CD4-positive, alpha-beta T cell treated with Interferon alpha-2 for 1 hour (primary cell): ENCODE results near the gene POU3F1.

Experiments
- DNase-seq, 2 donors: peaks; one replicate each; pipeline ENCODE4 v3.0.0-alpha.2; 2020 to 2022

The POU3F1 gene

DNA sequence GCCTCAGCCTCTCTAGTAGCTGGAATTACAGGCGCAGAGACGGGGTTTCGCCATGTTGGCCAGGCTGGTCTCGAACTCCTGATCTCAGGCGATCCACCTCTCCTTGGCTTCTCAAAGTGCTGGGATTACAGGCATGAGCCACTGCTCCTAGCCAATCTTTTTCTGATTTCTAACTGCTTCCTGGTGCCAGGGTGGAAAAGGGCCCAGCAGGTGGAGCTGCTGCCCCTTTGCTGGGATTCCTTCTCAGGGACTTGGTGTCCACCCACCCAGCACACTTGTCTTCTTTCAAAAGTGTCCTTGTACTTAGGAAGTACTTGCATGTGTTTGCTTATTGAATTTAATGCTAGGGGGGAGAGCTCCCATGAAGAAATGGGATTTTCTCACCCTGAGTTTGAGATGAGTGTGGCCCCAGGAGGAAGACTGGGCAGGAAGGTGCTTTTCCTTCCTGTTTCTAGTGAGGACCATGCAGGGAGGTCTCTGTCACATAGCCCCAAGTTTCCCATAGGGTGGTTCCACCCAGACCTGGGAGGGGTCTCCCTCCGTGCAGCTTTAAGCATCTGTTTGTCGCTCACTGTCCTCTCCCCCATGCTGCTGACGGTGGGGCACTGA lies 19.9 kb downstream of the POU3F1 start:
- DNase-seq = peak in 1 of 2 donors; percentile 39

DNA sequence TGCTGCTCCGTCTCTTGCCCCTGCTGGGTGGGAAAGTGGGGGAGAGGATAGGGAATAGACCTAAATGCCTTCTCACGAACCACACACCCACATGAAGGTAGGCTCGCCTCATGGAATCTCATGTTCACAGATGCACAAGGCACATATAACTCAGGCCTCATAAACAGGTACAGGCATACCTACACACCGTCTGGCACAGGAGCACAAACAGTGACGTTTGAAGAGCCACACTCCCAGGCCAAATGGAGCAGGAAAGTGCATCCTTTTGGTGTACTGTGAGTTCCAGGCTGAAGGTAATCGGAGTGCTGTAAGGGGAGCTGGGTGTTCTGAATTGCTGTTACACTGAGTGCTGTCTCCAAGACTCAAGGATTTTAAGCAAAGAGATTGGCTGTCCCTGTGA lies 20.9 kb downstream of the POU3F1 start:
- no peak for DNase-seq

DNA sequence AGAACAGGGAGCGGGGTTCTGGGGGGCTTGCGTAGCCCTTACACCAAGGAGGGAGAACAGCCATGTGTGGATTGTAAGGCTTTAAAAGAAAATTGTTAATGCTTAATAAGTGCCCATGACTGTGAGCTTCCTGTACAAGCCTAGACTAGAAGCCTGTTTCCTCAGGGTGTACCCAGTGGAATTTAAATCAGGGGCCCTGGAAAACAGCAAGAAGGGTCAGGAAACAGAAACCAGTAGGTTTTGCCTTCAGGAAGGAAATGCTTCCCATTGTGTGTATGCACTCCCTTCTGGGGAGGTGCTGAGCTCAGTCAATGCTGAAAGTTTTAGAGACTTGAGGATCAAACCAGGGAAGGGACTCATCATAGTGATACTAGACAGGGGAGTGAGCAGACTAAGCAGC lies 21.4 kb downstream of the POU3F1 start:
- DNase-seq = no peak

DNA sequence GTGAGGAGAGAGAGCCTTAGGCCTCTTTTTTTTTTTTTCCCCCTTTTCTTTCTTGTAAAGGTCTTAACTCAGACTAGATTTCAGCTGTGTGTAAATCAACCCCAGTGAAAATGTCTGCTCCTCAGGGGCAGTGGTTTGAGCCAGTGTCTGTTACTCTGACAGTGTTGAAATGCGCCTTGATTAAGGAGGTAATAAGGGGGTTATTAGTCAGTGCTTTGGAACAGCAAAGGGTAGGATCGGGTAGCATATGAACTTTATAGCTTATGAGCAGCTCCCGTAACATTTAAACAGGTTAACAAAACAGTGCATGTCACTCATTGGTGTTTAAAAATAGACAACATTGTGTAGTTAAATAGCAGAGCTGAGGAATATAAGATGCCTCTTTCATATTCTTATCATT lies 23.8 kb downstream of the POU3F1 start:
- DNase-seq = no peak

DNA sequence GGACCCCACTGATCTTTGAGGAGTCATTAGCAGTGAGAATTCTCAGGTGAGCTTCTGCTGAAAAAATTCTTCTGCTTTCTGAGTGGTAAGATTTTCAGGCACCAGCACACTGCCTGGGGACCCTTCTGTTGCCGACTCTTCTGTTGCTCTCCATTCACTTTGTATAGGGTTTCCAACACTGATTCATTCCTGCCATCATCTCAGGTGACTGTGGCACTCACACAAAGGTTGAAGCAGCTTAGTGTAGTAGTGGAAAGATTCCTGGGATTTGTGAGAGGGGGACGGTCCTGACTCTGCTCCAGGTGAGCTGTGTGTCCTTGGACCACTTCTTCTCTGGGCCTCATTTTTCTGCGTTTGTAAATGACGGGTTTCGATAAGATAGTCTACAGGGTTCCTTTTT lies 24.6 kb downstream of the POU3F1 start:
- no peak for DNase-seq

DNA sequence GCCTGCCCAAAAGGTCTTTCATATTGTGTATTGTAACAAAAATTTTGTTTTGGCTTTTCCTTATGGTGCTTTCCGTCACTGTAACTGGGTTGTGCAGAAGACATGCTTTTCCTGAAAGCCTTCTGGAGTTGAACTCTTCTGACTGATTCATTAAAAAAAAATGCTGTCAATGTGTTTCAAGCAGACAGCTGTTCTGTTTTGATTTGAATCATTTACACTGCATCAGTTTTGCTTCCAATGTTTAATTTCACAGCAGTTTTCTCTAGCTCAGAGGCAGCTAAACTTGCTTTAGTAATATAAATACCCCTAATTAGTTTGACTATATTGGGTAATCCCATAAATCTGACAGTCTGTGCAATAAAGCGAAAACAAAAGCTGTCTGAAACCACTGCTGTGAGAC lies 26.2 kb downstream of the POU3F1 start:
- DNase-seq = no peak

DNA sequence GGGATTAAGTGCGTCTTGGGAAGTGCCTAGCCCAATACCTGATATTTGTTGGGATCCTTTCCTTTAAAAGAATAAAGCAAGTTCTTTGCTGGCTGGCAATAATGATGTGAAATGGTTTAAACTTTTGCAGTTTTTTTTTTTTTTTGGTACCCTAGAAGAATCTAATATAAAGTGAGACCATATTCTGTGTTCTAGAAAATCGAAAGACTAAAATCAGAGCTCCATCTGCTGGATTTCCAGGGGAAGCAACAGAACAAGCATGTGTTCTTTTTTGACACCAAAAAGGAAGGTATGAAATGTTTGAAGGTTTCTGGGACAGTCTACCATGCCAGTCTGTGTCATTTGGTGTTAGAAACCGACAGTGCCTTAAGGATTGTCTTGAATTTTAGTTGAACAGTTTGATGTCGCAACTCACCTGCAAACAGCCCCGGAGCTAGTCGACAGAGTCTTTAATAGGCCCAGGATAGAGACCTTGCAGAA lies 27.7 kb downstream of the POU3F1 start:
- DNase-seq = peak in 1 of 2 donors; percentile 61

DNA sequence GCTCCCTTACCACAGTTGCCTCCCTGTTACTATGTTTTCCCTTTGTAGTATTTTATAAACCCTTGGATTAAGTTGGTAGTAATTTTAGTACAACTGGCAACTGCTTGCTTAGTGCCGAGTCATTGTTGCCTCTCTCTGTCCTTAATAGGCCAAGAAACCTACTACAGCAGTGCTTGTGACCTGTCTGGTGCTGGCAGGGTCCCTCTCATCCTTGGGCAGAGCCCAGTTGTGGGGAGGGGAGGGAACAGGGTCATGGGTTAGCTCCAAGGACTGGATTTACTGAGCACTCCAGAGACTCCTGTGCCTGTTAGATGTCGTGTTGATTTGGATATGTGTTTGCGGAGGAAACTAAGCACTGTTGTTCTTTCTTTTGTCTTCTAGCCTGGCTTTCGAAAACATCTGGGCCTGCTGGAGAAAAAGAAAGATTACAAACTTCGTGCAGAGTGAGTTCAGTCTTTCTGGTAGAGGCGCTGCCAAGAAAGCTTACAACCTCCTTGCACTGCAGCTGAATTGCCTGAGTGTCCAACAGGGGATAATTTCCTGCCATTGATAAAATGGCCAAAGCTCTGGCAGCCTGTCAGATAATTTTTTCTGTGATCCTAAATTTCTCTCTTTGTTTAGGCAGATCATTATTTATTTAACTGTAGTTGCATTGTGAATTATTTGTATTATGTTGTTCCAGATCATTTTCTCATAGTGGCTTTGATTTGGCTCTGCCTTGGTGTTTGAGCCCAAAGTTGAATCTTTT lies 30.4 kb downstream of the POU3F1 start:
- DNase-seq = no peak

DNA sequence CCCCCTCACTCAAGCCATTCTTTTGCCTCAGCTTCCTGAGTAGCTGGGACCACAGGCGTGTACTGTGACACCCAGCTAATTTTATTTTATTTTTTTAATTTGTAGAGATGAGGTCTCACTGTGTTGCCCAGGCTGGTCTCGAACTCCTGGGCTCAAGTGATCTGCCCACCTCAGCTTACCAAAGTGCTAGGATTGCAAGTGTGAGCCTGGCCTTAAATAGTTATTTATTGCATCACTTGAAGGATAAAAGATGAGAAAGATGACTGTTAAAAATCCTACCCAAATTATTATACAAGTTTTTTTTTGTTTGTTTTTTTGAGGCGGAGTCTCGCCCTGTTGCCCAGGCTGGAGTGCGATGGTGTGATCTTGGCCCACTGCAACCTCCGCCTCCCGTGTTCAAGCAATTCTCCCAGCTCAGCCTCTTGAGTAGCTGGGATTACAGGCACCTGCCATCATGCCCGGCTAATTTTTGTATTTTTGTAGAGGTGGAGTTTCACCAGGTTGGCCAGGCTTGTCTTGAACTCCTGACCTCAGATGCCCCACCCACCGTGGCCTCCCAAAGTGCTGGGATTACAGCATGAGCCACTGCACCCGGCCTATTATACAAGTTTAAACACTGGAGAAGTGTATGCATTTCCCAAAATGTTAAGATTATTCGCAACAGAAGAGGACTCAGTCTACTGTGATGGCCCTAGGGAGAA lies 31.7 kb downstream of the POU3F1 start:
- DNase-seq = no peak

DNA sequence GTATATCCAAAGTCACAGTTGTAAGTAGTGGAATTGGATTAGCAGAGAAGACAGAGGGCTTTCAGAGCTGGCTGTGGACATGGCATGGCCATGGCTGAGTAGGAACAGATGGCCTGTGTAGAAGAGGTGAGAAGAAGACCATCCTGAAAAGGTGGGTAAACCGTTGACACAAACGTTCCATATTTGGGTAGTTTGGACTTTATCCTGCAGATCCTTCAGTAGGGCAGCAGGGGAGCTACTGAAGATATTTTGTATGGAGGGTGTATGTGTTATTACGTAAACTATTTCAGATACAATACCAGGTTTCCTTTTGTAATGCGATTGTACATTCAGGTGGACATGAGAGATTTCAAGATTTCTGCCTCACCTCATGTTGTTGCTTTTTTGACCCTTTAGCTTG lies 32.4 kb downstream of the POU3F1 start:
- DNase-seq = no peak

DNA sequence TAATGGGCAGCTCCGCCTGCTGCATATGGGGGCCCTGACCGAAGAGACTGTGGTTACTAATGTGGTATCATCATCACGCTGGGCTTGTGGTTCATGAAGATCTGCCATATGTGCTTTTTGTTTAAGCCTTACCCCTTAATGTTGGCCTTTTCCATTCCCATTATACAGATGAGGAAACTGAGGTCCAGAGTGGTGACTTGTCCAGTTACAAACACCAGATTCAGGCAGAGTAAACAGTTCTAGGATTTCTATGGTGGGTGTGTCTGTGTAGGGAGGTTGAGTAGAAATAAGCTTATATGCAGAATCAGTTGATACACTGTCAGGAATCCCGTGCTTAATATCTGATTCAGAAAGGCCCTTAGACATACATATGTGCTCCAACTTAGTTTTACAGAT lies 33.4 kb downstream of the POU3F1 start:
- DNase-seq = no peak

DNA sequence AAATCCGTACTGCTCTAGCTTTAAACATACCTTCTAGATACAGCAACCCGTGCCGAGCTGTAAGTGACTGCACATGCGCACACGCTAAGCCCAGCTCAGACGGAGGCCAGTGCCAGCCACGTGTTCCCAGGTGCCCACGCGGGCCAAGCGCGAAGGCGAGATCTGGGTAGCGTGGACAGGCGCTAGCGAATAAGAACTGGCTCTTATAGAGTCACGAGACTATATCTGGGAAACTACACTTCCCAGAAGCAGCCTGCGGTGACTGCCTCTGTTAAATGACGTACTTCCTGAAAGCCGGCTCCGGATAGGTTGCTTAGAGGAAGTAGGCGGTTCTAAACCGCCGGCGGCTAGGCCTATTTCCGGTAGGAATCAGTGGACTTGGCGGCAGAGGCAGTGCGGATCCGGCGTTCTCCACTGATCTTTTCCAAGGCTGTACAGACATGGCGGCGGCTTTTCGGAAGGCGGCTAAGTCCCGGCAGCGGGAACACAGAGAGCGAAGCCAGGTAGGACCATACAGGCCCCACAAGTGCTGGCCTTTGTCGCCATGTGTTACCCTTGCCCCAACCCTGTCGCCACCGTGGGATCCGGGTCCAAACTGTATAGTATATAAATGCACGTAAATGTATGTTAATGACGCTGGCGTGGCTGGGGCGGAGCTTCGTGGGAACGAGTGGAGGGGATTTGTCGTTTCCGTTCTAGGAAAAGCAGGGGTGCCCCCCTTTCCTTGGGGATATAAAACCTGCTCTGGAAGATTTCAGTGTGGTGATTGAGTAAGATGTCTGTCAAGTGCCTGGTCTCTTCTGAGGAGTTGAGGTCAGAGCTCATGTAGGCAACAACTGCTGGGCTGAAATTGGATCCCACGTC lies 34.0 kb downstream of the POU3F1 start, which contains the start of gene UTP11:
Gene UTP11, plus strand, starts transcription at position 372 of the 864 bp plus-strand sequence. Its CDS starts 69 bp downstream, at position 441.
- peak; percentile 94 to 97 for DNase-seq

DNA sequence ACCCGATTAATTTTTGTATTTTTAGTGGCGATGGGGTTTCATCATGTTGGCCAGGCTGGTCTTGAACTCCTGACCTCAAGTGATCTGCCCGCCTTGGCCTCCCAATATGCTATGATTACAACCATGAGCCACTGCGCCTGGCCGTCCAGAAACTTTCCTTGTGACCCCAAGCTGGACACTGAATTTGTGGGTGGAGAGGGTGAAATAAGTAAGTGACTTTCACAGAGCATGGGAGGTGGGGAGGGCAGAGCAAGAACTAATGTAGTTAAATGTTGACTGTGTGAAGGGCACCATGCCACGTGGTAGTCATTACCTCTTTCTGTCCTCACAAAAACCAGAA lies 36.8 kb downstream of the POU3F1 start:
- no peak for DNase-seq

DNA sequence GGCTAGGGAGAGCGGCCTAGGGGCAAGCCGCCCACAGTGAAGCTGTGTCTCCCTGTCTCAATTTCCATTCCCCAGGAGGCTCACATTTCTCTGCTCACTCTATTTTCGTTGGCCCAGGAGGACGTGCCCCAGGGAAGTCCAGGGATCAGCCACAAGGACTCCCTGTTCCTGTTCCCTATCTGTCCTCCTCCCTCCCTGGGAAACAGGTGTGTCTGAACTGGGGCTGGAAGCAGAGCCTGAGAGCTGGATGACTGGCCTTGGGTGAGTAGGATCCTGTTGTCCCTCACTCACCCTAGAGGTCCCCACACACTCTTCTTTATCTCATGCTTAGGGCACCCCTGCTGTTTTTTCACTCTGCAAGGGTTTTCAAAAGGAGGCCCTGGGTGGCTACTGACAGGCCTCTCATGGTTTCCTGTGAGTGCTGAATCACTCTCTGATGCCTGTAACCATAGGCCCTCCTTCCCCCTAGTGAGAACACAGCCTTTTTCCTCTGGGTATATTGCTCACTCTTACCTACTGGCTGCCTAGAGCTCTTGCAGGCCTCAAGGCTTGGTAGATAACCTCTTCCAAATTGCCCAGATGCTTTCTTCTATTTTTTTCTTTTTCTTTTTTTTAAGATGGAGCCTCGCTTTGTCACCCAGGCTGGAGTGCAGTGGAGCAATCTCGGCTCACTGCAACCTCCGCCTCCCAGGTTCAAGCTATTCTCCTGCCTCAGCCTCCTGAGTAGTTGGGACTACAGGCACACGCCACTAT lies 37.3 kb downstream of the POU3F1 start:
- DNase-seq = peak; percentile 48 to 54

DNA sequence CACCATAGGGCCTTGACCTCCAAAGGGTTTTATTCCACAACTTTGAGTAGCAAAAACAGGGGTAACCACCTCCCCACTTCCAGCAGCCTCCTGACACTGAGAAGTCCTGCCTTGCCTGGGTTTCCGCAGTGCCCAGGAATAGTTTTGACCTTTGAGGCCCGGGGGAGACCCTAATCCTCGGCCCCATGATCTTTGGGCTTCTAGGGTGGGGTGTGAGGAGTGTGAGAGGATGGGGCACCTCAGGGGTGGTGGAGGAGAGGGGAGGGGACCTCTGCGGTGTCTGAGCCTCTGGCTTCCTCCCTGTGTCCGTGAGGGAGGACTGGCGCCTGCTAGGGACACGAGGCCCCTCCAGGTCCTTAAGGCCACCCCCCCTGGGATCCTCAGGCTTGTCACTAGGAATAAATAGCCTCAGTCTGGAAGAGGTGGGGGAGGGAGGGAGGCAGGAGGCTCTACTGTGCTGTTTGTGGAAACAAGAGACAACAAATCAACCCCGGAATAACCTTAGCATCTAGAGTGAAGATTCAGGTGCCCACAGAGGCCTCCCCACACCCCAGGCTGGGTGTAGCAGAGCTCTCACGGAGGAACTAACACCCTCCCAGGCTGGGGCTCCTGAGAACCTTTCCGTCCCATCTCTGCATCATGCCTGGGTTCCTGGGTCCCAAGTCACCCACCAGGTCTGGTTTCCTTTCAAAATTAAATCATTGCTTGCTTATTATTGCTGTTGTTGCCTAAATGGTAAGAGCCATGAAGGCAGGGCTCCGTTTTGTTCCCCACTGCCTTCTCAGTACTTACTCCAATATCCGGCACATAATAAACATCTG lies 40.4 kb downstream of the POU3F1 start:
- DNase-seq = peak in 1 of 2 donors; percentile 11

DNA sequence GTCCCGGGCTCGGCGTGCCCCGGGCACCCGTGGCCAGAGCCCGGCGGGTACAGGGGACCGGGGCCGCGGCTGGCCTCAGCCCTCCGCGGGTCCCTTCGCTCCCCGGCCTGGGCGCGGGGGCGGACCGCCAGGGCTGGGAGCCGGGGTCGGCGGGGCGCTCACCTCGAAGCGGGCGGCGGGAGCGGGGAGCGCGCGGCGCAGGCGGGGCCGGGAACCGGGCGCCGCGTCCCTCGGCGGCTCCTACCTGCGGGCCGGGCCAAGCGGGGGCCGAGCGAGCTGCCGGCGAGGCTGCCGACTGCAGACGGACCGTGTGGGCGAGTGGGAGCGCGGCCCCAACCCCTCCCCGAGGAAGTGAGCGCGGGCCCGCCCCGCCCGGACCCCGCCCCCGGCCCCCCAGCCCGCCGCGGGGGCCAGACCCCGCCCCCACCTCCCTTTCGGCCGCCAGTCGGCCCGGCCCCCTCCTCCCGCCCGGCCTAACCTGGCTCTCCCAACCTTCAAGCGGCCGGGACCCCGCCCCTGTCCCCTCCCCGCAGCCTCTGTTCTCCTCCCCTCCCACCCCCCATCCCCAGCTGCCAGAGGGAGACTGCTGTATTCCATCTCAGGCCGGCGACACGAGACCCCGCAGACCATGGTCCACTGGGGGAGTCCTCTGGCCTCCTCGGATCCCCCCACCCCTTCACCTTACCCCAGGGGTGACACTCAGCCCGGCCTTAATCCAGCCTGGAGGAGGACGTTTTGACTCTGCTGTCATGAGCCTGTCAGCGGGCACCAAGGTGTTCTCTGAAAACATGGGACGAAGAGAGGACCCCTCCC lies 41.2 kb downstream of the POU3F1 start, which contains the start of gene FHL3:
Gene FHL3, minus strand, starts transcription at position 320 of the 813 bp plus-strand sequence. CDS start 6,102 bp downstream, outside the sequence.
- peak; percentile 40 to 62 for DNase-seq

DNA sequence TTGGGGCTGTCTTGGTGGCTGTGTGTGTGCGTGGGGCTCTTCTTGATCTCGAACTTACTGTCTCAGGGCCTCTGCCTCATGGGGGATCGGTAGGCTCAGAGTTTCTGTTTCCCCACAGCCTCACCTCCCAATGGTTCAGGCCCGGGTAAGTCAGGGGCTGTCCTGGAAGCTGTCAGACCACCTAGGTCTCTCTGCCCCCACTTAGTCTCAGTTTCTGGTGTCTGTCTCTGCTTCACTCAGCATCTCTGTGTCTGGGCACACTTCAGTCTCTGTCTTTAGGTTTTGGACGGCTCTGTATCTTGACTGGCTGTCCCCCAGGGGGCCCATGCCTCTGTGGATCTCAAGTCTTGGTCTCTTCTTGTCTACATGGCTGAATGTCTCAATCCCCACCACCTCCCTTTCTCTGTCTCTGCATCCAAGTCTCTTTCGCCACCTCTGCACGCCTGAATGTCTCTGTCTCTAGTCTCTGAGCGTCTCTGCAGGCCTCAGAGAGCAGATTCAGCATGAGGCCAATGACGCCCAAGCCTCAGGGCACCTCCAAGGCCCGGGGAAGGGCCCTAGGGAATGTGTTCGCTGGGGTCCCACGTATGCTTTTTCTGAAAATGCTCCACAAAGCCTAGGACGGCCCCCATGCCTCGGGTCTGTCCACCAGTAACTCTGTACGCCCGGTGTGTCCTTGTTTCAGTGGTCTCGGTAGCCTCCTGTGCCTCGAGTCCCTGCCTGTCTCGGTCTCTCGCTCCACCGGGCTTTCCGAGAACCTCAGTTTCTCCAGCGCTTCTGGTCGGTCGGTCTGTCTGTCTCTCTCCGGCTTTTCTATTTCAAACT lies 42.1 kb downstream of the POU3F1 start:
- DNase-seq = peak in 1 of 2 donors; percentile 18

DNA sequence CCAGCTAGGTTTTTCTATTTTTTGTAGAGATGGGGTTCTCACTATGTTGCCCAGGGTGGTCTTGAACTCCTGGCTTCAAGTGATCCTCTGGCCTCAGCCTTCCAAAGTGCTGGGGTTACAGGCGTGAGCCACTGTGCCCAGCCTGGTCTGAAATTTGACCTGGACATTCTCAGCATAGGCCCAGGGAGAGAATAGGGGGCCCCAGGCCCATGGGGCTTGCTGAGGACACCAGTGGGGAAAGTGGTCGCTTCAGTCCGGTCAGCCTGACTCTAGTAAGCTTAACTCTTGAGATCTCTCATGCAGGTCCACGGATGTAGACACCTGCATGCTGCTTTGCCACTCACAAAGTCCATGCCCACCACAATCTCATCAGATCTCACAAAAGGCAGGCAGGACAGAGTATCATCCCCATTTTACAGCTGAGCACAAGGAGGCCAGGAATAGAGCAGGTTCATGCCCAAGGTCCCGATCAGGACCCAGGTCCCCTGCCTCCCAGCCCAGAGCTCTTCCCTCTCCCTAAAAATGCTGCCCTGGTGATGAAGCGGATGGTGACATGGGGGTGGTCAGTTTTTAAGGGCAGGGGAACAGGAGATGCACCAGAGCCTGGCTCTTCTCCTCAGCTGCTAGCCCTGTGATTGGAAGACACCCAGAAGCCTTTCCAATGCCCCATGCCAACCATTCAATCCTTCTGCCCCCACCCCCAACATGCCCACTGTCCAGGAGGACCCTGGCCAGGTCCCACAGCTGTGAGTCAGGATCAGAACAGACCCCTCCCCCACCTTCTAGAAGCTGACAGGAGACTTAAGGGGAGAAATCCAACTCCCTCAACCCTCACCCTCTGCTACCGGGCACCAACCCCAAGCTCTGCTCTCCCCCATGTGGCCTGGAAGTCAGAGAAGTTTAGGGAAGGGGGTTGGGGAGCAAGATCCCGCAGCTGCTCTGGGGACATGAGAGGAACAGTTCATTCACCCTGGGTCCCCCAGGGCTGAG lies 43.0 kb downstream of the POU3F1 start:
- DNase-seq = no peak
